ENCODE measurements around the gene DST.

Gene DST

DNA sequence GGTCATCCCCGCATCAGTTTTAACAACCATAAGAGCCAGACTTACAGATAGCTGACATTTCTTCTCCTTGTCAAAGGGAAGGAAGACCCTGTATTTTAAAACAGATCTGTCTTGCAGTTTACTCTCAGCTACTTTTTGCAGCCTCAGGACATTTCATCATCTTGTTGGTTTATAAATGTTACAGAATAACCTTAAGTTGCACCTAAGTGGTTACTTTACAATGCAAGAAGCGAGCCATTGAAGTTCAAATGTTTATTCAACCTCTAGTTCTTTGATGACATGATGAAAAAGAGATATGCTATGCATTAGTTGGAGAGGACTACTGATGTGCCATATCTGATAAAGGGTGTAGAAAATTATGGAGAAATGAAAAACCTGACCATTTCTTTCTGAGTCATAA lies 207.4 kb downstream of the DST start:
- TF ChIP-seq, protein P1, sequence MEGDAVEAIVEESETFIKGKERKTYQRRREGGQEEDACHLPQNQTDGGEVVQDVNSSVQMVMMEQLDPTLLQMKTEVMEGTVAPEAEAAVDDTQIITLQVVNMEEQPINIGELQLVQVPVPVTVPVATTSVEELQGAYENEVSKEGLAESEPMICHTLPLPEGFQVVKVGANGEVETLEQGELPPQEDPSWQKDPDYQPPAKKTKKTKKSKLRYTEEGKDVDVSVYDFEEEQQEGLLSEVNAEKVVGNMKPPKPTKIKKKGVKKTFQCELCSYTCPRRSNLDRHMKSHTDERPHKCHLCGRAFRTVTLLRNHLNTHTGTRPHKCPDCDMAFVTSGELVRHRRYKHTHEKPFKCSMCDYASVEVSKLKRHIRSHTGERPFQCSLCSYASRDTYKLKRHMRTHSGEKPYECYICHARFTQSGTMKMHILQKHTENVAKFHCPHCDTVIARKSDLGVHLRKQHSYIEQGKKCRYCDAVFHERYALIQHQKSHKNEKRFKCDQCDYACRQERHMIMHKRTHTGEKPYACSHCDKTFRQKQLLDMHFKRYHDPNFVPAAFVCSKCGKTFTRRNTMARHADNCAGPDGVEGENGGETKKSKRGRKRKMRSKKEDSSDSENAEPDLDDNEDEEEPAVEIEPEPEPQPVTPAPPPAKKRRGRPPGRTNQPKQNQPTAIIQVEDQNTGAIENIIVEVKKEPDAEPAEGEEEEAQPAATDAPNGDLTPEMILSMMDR (IDR thresholded peaks at IDR 0.05; ENCODE audit: low read depth, low read length, missing control alignments): no peak
- DNase-seq: no peak
- no peak overlapping the region for H3K4me3 ChIP-seq (ENCODE audit: low read depth, low read length)
- H3K27me3 ChIP-seq (replicated peaks): no peaks in the 10 kb centered on the region
- in situ Hi-C loops (cut with HindIII; ENCODE audit: low pct_ligation_motif_present, low sequenced_read_pairs): no loop called here
- H3K36me3 ChIP-seq (replicated peaks): no peaks in the 10 kb centered on the region
- no peak overlapping the region for H3K27ac ChIP-seq

DNA sequence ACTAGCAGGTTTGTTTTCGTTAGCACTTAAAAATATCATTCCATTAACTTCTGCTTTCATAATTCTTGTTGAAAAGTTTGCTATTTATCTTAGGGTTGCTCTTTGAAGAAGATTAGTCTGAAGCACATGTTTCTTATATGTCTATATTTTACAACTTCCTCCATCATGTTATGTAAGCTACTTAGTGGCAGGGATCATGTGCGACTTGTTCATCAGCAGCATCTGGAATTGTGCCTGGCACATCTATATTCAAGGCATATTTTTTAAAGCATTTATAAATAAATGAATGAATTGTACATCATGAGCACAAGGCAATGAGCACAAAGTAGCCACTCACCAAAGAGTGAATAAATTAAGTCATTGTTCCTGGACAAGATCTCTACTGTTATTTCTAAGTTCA lies 208.1 kb downstream of the DST start:
- TF ChIP-seq, protein P1 (IDR thresholded peaks at IDR 0.05; ENCODE audit: low read depth, low read length, missing control alignments): no peak
- DNase-seq: no peak
- Histone ChIP-seq H3K4me3 (ENCODE audit: low read depth, low read length) (no peak overlapping the region), H3K27me3 (replicated peaks) (no peaks in the 10 kb centered on the region), H3K36me3 (replicated peaks) (no peaks in the 10 kb centered on the region), H3K27ac (no peak overlapping the region)
- in situ Hi-C loops (cut with HindIII; ENCODE audit: low pct_ligation_motif_present, low sequenced_read_pairs): no loop called here

DNA sequence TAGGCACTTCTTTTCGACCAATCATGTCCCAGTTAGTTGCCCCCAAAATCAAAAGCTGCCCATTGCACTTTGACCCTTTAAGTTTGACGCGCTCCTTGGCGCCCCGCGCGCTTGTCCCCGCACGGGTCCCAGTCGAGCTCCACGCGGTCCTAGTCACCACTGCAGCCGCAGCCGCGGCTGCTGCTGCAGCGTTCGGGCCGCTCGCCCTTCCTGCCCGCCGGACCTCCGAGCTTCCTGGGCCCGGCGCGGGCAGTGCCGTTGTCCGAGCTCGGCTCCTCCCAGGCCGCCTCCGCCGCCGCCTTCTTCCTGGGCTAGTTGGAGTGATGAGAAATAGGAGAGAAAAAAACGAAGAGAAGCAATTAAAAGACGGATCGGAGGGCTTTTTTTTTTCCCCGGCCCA lies 209.6 kb downstream of the DST start:
- Histone ChIP-seq H3K4me3 (ENCODE audit: low read depth, low read length) (no peak overlapping the region), H3K27me3 (replicated peaks) (no peaks in the 10 kb centered on the region), H3K36me3 (replicated peaks) (no peaks in the 10 kb centered on the region), H3K27ac (no peak overlapping the region)
- TF ChIP-seq, protein P1 (IDR thresholded peaks at IDR 0.05; ENCODE audit: low read depth, low read length, missing control alignments): no peak
- in situ Hi-C loops (cut with HindIII; ENCODE audit: low pct_ligation_motif_present, low sequenced_read_pairs): no loop called here
- no peak for DNase-seq

DNA sequence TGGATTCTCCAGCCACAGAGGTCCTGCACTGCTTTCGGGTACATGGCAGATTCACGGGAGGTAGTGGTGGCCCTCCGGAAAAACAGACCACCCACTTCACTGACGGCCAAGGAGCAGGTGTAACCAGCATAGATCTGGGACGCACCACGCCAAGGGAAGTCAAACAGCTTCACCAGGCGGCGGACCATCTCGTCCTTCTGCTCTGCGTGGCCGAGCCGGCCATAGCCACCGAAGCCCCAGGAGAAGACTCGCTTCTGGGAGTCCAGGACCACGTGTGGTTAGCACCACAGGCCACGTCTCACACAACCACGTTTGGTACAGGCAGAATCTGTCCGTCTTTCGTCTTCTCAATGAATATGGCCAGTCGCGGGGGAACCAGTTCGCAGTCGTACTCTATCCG lies 210.5 kb downstream of the DST start:
- in situ Hi-C loops (cut with HindIII; ENCODE audit: low pct_ligation_motif_present, low sequenced_read_pairs): no loop called here
- no peak overlapping the region for H3K4me3 ChIP-seq (ENCODE audit: low read depth, low read length)
- H3K36me3 ChIP-seq (replicated peaks): no peaks in the 10 kb centered on the region
- TF ChIP-seq, protein P1 (IDR thresholded peaks at IDR 0.05; ENCODE audit: low read depth, low read length, missing control alignments): no peak
- DNase-seq: no peak
- no peaks in the 10 kb centered on the region for H3K27me3 ChIP-seq (replicated peaks)
- H3K27ac ChIP-seq: no peak overlapping the region

DNA sequence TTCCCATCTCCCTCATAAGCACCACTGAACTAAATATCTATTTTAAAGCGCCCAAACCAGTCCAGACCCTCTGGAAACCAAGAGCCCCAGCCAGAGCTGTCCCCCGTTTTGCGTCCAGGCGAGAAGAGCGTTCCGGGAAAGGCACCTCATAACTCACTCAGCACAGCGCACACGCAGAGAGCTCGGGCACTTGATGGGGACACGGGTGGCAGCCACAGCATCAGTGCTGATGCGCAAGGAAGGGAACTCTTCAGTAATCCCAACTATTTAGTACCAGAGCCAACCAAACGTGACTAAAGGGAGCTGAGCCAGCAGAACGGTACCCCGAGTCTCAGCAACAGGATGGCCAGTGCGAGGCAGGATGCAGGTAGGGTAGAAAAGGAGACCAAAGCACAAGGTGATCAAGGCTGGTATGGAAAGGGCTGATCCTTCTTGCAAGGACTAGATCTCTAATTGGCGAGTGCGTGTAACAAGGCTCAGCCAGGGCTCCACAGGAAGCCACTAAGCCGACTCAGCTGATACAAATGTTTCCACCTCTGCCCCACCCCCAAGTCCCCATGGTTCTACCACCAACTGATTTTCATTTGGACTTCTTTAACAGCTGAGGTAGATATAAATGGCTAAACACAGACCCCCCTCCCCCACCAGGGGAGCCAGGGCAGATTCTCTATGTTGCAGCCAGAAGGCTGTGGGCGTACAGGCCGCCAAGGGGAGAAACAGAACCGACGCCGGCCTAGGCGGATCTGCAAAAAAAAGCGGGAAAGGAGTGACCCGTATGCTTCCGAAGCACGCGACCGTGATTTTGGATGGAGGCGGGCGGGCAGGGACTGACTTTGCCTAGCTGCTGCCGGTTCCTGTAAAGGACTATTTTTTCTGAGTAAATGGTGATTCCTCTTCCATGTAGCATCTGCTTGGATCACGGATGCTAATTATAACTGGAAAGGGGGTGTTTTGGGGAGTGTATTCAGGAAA lies 211.8 kb downstream of the DST start:
- in situ Hi-C loops (cut with HindIII; ENCODE audit: low pct_ligation_motif_present, low sequenced_read_pairs): no loop called here

More for the DNA sequence above, 211.8 kb downstream of the DST start:
- TF ChIP-seq, protein P1 (IDR thresholded peaks at IDR 0.05; ENCODE audit: low read depth, low read length, missing control alignments): no peak
- Histone ChIP-seq H3K27me3 (replicated peaks) (no peaks in the 10 kb centered on the region), H3K36me3 (replicated peaks) (no peaks in the 10 kb centered on the region), H3K4me3 (ENCODE audit: low read depth, low read length) (no peak overlapping the region), H3K27ac (no peak overlapping the region)
- no peak for DNase-seq
